AG08396 (cell line): ENCODE measurements around the gene ARHGEF11.

Source experiments
- DNase-seq: peaks from one replicate; pipeline ENCODE4 v3.0.0; 2012; ENCODE audit warnings: low spot score, mixed read lengths

The ARHGEF11 gene

DNA sequence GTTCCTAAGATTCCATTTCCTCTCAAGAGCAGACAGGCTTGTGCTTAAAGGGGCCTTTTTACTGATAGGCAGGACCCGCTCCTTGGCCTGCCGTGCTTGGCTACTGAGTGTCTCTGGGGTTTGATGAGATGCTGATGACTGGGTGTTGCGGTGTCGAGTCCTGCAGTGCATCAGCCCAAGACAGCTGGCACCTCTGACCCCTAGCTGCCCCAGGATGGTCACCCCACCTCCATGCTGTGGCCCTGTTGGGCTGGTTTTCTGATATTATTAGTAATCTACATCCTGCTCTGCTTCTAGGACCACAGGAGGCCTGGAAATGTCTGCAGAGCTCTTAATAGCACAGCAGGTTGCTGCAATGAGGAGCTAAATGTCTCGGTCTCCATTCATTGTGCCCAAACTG is 96.4 kb downstream of the ARHGEF11 start:
- no peak for DNase-seq

DNA sequence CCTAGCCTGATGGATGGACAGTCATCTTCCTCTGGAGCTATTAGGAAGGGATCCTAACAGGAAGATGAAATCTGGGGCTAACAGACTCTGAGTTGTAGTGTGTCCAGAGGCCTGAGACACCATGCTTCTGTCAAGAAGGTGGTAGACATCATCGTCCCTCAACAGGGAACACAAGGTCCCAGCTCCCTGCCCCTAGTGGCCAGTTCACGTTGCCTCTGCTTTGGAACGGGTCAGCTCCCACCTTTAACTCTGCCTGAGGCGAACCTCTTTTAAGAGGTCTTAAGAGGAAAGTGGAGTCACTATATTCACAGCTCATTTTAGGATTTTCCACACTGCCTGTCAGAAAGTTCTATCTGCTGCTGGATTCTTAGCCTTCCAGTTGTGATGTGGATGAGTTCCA is 96.8 kb downstream of the ARHGEF11 start:
- no peak for DNase-seq

DNA sequence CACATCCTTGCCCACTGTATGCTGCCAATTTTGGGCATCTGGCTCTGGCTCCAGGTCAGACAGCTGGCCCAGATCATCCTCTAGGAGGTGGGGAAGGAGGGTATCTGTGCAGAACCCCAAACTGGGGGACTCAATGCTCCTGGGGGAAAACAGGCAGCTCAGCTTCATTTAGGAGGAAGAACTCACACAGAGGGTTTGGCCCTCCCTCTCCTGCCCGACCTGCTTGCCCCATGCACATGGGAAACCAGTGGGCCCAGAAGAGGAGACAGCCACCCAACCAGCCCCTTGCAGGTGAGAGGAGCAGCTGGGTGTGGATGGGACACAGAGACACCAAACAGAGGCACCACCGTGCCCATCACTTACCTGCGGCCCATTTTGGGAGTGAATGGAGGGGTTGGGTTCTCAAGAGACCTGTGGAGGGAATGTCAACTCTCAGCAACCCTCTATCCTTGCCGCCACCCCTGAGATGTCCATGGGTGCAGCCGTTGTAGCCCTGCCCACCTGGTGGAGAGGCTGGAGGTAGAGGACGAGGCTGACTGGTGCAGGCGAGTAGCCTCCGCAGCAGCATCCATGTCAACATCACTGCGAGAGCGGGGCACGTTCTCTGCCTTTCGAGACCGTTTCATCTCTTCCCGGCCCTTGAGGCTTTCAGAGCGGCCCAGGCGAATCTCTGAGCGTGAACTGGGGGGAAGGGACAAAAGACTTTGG is 97.6 kb downstream of the ARHGEF11 start:
- DNase-seq: no peak

DNA sequence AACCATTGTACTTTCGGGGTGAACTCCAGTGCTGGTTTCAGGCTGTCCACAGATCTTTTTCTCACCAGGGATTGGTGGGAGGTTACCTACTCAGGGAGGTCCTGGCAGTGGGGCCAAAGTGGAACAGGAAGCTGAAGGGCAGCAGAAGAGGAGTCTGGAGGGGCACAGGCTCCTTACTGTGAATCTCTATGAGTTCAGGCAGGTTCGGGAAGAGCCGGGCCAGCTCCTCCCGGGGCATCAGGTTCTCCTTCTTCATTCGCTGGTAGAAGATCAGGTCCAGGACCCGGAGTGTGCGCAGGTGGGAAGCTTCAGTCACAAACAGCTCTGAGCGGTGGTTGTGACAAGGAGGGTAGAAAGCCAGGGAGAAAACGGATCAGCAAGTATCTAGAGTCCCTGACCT is 98.4 kb downstream of the ARHGEF11 start:
- no peak for DNase-seq

DNA sequence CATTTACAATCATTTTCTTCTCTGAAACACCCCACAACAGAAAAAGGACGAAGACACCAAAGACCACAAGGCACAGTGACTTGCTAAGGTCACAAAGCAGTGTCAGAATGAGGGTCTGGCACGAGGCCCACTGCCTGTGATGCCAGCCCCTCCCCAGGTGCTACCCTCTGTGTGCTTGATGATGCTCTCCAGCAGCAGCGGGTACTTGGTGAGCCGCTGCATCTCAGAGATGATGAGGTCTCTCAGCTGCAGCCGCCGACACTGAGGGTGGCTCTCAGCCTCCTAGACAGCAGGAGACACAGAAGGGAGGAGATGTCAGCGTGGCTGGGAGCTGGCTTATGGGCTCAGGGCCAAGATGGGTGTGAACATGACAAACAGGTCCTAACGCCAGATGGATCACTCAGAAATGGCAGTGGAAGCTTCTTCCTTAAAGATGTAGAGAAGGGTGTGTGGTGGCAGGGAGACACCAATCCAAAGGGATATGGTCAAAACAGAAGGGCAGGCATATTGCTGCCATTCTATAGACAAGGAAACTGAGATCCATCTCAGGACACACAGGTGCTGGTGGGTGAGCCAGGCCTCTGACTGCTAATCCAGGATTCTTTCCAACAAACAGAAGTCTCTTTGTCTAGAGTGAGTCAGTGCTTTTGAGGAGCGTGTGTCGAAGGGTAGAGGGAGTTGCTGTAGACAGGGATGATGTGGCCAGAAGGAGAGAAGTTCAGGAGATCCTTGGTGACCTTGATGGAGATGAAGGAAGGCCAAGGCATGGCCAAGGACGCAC is 99.5 kb downstream of the ARHGEF11 start:
- DNase-seq: no peak

DNA sequence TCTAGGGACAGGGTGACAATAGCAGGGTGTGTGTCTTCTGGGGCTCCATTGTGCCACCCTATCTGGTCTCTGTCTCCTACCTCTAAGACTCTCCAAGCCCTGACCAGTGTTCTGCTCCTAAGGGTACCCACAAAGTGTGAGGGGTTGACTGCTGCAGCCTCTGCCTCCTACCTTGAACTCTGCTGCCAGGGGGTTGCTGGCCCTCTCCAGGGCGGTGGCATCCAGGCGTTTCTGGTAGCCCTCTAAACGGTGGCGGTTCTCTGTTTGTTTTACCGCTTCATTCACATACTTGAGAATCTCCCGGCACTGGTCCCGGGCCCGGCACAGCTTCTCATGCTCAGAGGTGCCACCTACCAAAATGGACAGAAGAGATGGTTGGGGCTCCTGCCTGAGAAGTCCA is 100.7 kb downstream of the ARHGEF11 start:
- no peak for DNase-seq

DNA sequence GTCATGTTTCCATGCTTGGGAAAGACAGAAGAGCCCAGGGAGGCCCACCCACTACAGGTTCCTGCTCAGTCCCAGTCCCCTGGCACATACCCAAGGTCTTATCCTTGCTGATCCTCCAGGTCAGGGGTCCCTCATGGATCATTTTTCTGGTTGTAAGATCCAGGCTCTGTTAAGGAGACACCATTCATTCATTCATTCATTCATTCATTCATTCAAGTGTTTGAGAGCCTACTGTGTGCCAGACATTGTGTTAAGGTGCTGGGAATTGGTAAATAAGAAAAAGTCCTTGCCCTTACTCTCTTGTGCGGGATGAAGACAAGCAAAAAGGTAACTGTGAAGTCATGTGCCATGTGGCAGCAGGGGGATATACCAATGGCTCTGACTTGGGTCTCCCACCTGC is 101.3 kb downstream of the ARHGEF11 start:
- no peak for DNase-seq

DNA sequence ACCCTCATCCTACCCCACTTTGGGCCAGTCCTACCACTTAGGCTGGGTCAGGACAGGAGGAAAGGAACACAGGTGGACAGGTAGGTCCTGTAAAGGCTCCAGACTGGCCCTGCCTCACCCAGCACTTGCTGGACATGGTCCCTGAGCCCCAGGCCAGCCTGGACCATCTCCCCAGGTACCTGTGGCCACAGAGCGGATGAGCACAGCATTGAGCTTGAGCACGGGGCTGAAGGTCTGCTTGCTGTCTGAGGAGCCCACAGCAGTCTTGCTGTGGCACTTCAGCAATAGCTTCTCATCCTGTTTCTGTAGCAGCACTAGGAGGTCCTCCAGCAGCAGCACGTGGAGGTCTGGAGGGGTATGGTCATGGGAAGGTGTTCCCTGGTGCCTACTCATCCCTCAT is 101.8 kb downstream of the ARHGEF11 start:
- DNase-seq: no peak

DNA sequence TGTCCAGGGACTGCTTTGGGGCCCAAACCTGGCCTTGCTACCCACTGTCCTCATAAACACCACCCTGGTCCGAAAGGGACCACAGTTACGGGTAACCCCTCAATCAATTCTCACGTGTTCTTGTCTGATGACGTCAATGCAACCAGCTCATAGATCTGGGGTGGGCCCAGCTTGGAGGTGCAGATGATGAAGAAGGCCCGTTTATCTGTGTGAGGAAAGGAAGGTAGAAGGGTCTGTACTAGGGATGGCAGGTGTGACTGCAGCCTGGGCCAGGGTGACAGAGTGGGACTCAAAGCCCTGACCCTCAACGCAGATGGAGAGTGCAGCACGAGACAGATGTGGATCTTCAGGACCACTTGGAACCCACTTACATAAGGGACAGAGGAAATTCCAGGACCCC is 103.0 kb downstream of the ARHGEF11 start:
- DNase-seq: no peak

DNA sequence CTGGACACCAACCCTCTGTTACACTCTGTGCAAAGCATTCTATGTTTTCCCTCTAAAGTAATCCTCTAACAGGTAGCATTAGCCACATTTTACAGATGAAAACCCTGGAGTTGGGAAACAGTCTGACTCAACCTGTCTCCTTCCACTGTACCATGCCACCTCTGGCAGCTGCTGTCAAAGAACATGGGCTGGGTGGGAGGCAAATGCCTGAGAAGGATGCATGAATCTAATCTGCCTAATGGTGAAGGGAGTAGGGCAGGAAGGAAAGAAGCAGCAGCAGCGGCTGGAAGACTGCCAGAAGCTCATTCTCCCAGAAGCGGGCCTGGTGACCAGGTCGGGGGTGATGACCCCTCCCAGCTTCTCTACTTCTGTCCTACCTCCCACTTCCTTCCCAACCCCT is 103.4 kb downstream of the ARHGEF11 start:
- DNase-seq: no peak

DNA sequence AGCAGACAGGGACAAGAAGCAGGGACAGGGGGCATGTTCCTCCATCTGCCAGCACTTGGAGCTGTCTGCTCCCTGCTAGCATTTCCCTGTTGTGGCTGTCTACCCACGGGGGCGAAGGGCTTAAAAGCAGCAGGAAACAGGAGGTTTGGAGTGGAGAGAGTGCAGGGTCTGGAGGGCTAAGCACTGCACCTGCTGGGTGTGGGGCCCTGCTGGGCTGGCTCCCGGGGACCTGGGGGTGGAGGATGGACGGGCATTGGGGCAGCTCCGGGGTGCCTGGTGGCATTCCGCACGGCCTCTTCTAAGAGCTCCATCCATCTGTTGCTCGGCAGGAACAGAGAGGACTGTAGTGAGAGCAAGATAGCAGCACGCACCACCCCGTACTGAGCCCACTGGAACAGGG is 103.9 kb downstream of the ARHGEF11 start:
- no peak for DNase-seq

DNA sequence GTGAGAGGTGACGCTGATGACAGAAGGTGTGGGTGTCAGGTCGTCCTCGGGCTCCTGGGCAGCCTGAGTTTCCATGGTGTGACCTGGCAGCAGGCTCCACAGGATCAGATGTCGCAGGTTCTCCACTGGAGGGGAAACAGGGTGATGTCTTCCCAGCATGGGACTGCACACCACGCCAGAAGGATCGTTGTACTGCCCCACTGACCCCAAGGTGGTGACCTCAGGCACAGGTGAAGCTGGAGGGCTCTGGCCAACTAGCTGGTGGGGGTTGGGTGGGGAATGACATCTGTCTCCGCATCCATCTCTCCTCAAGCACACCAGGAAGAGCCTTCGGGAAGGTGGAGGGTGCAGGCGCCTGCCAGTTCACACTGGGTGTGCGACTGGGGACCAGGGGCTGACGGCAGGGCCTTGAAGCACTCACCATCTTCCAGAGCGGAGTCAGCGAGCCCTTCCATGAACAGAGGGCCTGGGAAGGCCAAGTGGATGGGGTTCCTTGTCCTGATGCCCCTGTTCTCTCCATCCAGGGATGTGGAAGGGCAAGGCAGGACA is 105.7 kb downstream of the ARHGEF11 start:
- DNase-seq: no peak

DNA sequence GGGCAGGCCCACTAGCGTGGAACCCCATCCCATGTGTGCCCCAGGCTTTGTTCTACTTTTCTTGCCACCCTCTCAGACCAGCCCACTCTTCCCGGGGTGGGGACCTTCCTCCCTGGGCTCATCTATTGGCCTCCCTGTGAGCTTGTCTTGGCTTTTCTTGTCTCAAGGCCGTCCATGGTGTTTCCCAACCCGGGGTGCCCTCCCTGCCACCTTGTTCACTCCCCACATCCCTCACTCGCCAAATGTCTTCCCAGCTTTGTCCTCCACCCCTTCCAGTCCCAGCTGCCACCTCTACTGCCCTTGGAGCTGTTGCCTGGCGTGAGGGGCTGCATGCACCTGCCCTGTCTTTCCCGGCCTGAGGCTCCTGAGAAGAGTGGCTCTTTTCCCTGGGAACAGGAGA is 106.7 kb downstream of the ARHGEF11 start:
- DNase-seq: no peak

DNA sequence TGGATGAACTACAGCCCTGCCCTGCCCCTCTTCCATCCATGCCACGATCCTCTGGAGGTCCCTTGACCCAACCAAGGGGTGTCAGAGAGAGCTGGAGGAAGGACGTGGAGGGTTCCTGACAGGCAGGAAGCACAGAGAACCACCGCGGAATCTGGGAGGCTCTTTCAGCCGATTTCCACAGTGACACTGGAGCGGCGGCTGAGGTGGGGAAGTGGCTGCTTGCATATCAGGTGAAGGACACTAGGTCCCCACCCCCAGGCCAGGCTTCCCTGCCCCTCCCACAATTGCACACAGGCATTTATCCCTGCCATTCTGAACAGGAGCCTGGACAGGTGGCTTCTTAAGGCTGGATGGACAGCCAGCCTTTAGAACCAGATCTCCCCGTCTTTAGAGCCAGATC is 107.7 kb downstream of the ARHGEF11 start:
- DNase-seq: no peak

DNA sequence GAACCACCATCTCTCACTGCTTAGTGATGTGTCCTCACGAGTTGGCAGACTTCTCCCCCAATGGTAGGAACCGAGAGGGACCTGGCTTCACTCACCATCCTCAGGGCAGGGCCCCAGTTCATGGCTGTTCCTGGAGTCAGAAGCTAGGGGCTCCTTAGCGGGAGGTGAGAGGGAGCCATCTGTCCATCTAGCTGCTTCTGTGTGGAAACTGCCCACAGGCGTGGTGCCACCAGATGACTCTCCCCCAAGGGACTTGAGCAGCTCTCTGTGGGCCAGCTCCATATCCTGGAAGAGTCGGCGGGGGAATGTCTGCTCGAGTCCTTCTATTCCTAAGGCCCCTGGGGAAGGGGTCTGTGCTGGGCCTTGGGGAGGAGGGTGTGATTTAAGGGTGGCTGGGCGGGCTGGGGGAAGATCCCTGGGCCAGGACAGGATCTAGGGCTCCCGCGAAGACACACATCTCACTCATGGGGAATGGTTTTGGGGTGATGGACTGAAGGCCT is 108.8 kb downstream of the ARHGEF11 start:
- no peak for DNase-seq

DNA sequence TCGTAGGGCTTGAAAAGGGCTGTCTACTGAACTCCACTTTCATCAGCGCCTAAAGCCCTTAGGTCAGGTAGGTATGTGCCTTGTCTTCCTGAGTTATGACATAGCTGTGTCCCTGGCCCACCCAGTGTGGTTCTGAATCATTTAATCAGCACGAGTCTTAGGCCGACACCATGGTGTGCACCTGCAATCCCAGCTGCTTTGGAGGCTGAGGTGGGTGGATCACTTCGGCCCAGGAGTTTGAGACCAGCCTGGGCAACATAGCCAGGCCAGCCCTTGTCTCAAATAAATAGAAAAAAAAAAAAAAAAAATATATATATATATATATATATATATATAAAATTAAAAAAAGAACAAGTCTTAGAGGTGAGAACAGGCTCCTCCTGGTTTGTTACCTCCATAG is 109.4 kb downstream of the ARHGEF11 start:
- no peak for DNase-seq

DNA sequence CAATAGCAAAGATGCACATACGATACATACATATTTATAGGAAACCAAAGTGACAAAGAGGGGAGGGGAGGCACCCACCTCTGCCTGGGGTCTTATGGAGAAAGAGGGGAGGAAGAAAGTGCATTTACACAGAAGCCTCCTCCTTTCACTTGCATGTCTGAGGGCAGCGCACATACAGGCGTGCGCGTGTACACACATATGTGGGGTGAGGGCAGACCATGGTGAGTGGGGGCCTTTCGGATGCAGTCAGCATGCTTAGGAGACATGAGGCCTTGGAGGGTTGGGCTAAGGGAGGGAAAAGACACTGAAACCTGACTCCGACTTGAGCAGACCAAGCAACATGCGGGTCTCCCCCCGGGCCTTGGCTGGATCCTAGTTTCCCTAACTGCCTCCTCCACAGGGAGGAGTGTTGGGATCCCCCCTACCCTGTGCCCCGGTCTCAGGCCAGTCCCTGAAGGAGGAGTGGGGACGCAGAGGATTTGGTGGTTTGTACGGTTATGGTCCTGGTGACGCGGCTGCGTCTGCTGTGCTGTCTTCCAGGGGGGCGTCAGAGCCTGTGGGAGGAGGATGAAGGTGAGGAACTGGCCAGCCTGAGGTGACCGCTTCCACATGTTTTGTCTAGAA is 109.9 kb downstream of the ARHGEF11 start:
- DNase-seq: no peak

DNA sequence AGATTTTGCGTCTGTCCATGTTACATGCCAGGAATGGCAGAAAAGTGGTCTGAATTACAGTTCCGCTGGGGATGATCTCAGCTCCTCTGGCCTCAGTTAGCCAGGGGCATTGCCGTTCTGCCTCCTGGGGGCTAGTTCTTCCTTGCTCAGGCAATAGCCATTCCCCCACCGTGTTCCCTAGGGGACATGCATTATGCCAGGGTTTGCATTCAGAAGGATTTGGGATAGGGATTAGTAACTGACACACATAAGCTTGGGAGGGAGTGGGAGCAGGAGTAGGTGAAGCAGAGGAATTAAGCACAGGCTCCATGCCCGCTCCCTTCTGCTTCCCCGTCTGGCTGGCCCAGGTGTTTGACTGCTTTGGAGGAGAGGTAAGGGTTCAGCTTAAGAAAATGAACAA is 112.4 kb downstream of the ARHGEF11 start:
- DNase-seq: no peak

DNA sequence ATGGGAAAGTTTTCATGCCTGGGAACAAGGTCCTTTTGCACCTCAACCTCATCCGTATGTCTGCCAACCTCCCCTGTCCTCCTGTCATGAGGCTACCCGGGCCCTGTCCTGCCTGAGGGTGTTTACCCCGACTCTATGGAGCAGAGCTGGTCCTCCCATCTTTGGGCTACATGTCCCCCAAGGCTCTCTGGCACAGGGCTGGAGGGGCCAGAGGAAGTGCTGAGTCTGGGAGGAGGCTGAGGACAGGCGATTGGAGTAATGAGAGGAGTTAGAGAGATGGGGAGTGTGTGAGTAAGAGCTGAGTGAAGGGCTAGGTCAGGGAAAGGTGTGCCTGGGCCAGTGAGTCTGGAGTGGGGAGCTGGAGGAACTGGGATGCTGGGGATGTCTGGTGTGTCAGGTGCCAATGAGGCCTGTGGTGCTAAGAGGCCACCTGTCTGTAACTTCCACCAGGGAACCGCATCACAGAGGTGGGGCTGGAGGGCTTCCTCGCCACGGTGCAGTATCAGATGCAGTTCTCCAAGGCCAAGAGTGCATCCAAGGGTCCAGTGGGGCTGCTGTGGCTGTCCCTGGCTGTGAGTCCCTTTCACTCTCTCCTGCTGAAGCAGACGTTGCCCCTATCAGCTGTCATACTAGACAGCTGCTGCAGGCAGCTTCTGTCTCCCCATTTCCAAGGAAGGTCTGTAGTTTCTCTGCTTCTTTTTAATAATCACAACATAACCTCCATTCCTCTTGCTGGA is 113.4 kb downstream of the ARHGEF11 start:
- no peak for DNase-seq

DNA sequence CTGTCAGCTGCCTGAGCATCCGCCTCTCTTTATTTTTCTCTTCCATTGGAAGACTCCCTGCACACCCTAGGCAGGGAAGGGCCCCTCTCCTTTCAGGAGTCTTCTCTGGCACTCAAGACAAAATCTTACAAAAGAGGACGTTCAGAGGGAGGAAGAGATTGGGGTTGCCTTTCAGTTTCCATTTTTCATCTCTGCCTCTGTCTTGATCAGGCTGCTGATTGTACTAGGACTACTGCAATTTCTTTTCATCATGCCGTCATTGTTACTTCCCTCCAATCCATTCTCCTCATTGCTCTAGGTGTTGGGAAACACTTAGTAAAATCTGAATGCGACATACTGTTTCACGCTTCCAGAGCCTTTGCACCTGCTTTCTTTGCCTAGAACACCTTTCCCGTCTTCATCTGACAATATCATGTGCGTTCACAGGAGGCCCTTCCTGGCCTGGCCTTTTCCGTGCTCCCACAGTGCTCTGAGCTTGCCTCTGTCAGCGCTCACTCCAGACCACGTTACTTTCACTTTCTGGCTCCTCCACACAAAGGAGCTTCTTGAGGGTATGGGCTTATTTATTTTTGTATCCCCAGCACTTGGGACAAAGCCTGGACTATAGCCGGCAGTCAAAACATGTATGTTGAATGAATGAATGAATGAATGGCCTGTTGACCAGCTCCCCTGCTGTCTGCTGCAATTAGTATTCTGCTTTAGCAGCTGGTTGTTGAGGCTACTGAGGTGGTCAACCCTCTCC is 114.2 kb downstream of the ARHGEF11 start:
- no peak for DNase-seq

DNA sequence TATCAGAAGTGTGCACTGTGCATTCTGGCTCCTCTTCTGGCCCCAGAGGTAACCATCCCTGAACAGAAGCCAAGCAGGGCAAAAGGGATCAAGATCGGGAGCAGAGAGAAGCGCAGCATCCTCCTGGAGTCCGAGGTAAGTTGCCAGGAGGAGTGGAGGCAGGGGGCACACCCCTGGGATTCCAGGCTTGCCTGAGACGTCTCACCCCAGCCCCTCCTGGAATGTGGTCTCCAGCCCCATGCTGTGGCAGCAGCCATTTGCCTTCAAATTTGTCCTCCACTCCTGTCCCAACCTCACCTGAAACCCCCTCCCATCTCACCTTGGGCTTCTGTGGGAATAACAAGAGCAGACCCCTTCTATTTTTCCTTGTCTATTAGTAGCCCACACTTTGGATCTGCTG is 115.1 kb downstream of the ARHGEF11 start:
- no peak for DNase-seq
